Osteoblast (primary cell): Measurements from ENCODE around the gene WWOX. TPM values are rescaled to one million over a fixed set of nuclear protein-coding genes. Genes with fewer than 3 reads are reported as not detected.

Experiments used
- DNase-seq: peaks from one replicate; pipeline ENCODE4 v3.0.0; 2011; ENCODE audit warnings: low spot score, mixed read lengths; ENCODE audit not compliant: insufficient read length; ENCODE audit errors: missing footprints
- H2AFZ ChIP-seq: 2 replicates; pipeline ENCODE4 v1.6.0; 2011; ENCODE audit warnings: mild to moderate bottlenecking, low read length
- H3K27ac ChIP-seq: 2 replicates; pipeline ENCODE4 v1.5.1; 2011; ENCODE audit warnings: mild to moderate bottlenecking, low read depth, low read length, moderate library complexity
- H3K27me3 ChIP-seq: 2 replicates; pipeline ENCODE4 v1.6.0; 2012; ENCODE audit warnings: mild to moderate bottlenecking, control low read depth, inconsistent platforms, low read length, moderate library complexity; ENCODE audit not compliant: insufficient read depth
- H3K36me3 ChIP-seq: 2 replicates; pipeline ENCODE4 v1.5.1; 2011; ENCODE audit warnings: mild to moderate bottlenecking, low read length, control low read depth, moderate library complexity; ENCODE audit not compliant: insufficient read depth
- H3K4me1 ChIP-seq: 2 replicates; pipeline ENCODE4 v1.5.1; 2011; ENCODE audit warnings: mild to moderate bottlenecking, low read length, control low read depth, moderate library complexity; ENCODE audit not compliant: insufficient read depth
- H3K4me2 ChIP-seq: 2 replicates; pipeline ENCODE4 v1.6.0; 2011; ENCODE audit warnings: mild to moderate bottlenecking, low read length; ENCODE audit not compliant: insufficient read depth
- H3K4me3 ChIP-seq: fragments of 200-600 bp; sonication (generic); 3 replicates; pipeline ENCODE4 v1.5.1; 2012; ENCODE audit warnings: mild to moderate bottlenecking, low read length, inconsistent platforms; ENCODE audit not compliant: insufficient read depth
- H3K79me2 ChIP-seq: 2 replicates; pipeline ENCODE4 v1.6.0; 2012; ENCODE audit warnings: mild to moderate bottlenecking, low read length, control low read depth, inconsistent platforms; ENCODE audit not compliant: insufficient read depth
- H3K9me3 ChIP-seq: 2 replicates; pipeline ENCODE4 v1.5.1; 2011; ENCODE audit warnings: low read depth, low read length, control low read depth
- H4K20me1 ChIP-seq: 2 replicates; pipeline ENCODE4 v1.6.0; 2012; ENCODE audit warnings: mild to moderate bottlenecking, low read length, control low read depth; ENCODE audit not compliant: insufficient read depth
- total RNA-seq: library from RNA; depleted of rRNA; stranded (reverse); fragments of >200 nt; gene quantifications from 2 replicates; pipeline ENCODE4 v1.2.3, GENCODE V29; 2012
- TF ChIP-seq, protein P1 (sequence below): IDR thresholded peaks from 2 replicates; pipeline ENCODE4 v1.5.1; 2011; ENCODE audit warnings: mild to moderate bottlenecking, low read depth, low read length, moderate library complexity; ENCODE audit errors: extremely low read depth

WWOX gene
- total RNA-seq, 1 donor: 23.9 TPM

DNA sequence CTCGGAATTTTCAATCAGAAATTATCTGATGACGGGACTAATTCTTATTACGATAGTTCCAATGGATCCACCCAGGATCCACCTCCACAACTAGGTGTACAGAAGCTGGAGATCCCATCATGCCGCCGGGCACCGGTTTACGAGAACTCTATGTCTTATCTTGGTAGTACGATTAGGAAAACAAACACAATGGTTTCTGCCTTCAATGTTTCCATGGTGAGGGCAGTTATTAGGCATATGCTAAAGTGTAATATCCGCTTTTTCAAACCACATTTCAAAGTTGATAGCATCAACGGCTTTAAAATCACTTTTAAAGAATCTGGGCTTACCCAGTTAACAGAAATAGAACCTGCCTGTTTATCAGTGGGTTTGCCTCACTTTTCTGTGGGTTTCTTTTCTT lies 795.4 kb downstream of the WWOX start:
- no peak overlapping the region for H2AFZ ChIP-seq
- TF ChIP-seq, protein P1, sequence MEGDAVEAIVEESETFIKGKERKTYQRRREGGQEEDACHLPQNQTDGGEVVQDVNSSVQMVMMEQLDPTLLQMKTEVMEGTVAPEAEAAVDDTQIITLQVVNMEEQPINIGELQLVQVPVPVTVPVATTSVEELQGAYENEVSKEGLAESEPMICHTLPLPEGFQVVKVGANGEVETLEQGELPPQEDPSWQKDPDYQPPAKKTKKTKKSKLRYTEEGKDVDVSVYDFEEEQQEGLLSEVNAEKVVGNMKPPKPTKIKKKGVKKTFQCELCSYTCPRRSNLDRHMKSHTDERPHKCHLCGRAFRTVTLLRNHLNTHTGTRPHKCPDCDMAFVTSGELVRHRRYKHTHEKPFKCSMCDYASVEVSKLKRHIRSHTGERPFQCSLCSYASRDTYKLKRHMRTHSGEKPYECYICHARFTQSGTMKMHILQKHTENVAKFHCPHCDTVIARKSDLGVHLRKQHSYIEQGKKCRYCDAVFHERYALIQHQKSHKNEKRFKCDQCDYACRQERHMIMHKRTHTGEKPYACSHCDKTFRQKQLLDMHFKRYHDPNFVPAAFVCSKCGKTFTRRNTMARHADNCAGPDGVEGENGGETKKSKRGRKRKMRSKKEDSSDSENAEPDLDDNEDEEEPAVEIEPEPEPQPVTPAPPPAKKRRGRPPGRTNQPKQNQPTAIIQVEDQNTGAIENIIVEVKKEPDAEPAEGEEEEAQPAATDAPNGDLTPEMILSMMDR: no peak
- H3K4me2 ChIP-seq: no peak overlapping the region
- H3K36me3 ChIP-seq: no peaks in the 10 kb centered on the region
- H3K27ac ChIP-seq: no peak overlapping the region
- no peaks in the 10 kb centered on the region for H3K27me3 ChIP-seq
- H3K4me1 ChIP-seq: no peaks in the 10 kb centered on the region
- DNase-seq: no peak
- no peaks in the 10 kb centered on the region for H4K20me1 ChIP-seq
- no peak overlapping the region for H3K4me3 ChIP-seq
- peaks cover 2% of the 10 kb centered on the region for H3K9me3 ChIP-seq
- H3K79me2 ChIP-seq: no peaks in the 10 kb centered on the region

DNA sequence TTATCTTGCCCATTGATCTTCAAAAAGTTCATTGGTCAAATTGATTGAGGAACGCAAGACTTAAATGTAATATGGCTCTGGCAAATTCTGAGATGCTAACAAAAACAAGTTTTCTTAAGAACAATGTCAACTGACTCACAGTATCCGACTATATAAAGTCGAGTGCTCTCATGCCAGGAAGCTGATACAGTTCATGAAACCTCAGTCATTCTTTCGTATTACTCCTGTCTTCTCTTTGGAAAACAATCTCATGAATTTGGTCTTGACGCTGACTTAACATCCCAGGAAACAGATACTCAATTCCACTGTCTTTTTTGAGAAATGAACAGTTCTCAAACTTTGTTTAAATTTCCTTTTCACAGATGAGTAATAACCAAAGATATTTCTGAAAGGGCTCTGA lies 796.2 kb downstream of the WWOX start:
- no peak overlapping the region for H3K4me2 ChIP-seq
- H3K27ac ChIP-seq: no peak overlapping the region
- H3K27me3 ChIP-seq: no peaks in the 10 kb centered on the region
- H3K9me3 ChIP-seq: no peaks in the 10 kb centered on the region
- H3K4me3 ChIP-seq: no peak overlapping the region
- H3K79me2 ChIP-seq: no peaks in the 10 kb centered on the region
- no peaks in the 10 kb centered on the region for H3K4me1 ChIP-seq
- H4K20me1 ChIP-seq: no peaks in the 10 kb centered on the region
- TF ChIP-seq, protein P1: no peak
- H2AFZ ChIP-seq: no peak overlapping the region
- H3K36me3 ChIP-seq: no peaks in the 10 kb centered on the region
- no peak for DNase-seq

DNA sequence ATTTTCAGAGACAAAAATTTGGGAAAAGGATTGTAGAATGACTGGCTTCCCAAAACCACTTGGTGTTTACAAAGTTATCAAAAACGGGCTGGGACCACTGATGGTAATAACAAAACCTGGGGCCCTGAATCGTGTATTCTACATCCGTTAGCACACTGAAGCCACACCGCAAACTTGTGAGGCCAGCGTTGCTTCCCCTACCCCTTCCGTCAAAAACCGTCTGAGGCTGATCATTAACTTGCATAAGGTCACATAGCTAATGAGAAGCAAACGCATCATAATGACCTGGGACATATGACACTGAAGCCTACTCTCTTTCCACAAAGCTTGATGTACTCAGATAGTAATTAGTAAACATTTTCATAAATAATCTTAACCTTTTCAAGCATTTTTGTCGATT lies 796.8 kb downstream of the WWOX start:
- H3K36me3 ChIP-seq: no peaks in the 10 kb centered on the region
- no peaks in the 10 kb centered on the region for H3K27me3 ChIP-seq
- DNase-seq: no peak
- no peak overlapping the region for H3K4me2 ChIP-seq
- no peak overlapping the region for H3K4me3 ChIP-seq
- no peak overlapping the region for H2AFZ ChIP-seq
- H3K4me1 ChIP-seq: no peaks in the 10 kb centered on the region
- no peaks in the 10 kb centered on the region for H4K20me1 ChIP-seq
- H3K79me2 ChIP-seq: no peaks in the 10 kb centered on the region
- TF ChIP-seq, protein P1: no peak
- H3K9me3 ChIP-seq: no peaks in the 10 kb centered on the region
- H3K27ac ChIP-seq: no peak overlapping the region

DNA sequence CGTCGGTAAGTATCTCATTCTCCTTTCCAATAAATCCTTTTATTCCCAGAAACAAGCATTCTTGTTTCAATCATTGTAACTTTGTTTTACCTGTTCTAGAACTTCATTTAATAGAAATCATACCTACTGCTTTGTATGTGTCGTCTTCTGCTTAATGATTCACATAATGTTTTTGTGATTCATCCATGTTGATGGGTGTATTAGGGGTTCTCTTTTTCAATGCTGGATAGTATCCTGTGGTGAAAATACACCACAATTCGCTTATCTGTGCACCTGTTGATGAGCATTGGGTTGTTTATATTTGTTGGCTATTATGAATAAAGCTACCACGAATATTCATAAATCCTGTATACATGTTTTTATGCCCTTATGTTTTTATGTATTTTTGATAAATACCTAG lies 797.8 kb downstream of the WWOX start:
- TF ChIP-seq, protein P1: no peak
- Histone ChIP-seq H3K27ac (no peak overlapping the region), H3K9me3 (no peaks in the 10 kb centered on the region), H3K79me2 (no peaks in the 10 kb centered on the region), H3K4me1 (no peaks in the 10 kb centered on the region), H3K4me3 (no peak overlapping the region), H4K20me1 (no peaks in the 10 kb centered on the region), H3K36me3 (no peaks in the 10 kb centered on the region), H2AFZ (no peak overlapping the region), H3K27me3 (no peaks in the 10 kb centered on the region), H3K4me2 (no peak overlapping the region)
- DNase-seq: no peak
